Measurements from ENCODE around the gene MTX1.
"Not testable (repeated sequence)": the region's sequence is repeated elsewhere in the genome, so short reads cannot be mapped to it uniquely, and the experiment has no call there.

Gene MTX1

GRCh38 chr1:155189926-155190325, 18.6 kb upstream of the MTX1 start:
- DNase-seq = not testable (repeated sequence)

GRCh38 chr1:155191904-155192303, 16.6 kb upstream of the MTX1 start:
- no peak for DNase-seq

DNA sequence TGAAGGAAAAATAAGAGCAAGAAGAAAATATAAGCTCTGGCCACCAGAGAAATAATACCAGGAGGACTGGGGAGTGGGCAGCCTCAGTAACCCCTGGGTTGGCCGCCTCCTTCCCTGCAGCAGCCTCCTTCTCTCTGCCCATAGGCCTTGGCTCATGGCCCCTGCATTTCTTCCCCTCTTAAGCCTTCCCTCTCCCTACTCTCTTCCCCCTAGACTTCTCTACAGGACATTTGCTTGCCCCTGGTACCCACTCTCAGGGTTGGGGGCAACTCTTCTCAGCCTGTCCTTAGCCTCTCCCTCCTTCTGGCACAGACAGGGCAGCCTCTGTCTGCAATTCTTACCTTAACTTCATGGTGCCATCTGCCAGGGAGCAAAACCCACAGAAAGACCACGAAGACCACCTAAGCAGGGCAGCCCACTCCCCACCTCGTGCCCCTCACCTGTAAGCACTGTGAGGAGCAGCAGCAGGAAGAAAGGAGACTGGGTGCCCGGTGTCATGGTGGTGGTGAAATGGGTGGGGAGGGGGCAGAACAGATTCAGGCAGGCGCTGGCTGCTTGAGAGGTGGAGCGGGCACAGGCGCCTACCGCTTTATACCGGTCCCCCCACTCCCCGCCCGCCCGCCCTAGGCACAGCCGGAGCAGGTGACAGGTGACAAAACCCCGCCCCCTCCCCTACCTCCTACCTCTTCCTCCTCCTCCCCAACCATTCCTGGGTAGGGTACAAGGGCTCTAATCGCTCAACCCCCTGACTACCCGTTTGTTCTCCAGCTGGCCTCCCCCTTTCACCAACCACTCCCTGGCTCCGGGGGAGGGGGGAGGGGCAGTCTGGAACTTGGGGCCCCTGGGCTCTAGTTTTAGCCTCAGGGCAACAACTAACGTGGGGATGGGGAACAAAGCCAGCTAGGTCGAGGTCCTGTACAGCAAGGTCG, 15.9 kb upstream of the MTX1 start:
- DNase-seq = peak; percentile 41

- DNase-seq = peak; percentile 95
Measured at GRCh38 chr1:155193275-155193990, 15.1 kb upstream of the MTX1 start.

DNA sequence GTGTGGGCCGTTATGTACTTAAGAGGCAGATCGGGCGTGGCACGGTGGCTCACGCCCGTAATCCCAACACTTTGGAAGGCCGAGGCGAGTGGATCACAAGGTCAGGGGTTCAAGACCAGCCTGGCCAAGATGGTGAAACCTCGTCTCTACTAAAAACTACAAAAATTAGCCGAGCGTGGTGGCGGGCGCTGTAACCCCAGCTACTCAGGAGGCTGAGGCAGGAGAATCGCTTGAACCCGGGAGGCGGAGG, 14.6 kb upstream of the MTX1 start:
- not testable (repeated sequence) for DNase-seq

DNA sequence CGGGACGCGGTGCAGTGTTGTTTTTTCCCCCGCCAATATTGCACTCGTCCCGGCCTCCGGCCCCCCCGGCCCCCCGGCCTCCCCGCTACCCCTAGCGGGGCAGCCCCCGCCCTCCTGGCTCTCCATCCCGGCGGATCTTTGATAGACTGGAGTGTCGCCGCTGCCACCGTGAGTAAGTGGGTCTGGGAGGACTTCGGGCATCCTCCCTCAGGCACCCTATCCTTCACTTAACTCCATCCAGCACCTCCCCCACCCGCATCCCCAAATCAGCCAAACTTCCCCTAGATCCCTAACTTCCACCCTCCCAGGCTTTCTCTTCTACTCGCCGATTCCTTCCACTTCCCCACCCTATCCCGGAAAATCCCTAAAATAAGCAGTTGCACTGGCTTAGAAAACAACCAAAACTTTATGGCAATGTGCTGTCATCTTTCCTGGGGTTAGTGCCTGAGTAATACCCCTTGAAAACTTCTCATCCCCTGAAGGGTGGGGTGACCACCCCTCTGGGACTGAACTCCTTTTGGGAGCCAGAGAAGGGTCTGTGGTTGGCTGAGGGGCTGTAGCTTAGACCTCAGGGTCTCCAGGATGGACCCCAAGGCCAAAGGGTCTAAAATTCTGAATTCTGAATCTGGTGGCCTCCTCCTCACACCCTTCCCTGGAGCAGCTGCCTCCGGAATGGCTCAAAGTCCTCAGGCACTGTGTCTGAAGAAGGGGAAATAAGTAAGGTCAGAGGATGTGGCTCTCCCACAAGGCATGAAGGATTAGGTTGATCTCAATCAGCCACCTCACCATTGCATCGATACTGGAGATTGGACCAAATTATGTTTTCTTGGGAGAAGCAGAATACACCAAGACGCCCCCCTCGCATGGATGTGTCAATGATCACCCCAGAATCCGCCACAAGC, 13.0 kb upstream of the MTX1 start:
- DNase-seq = no peak

- DNase-seq = no peak
Measured at GRCh38 chr1:155196103-155196892, 12.2 kb upstream of the MTX1 start.

- DNase-seq = no peak
Measured at GRCh38 chr1:155196893-155197638, 11.4 kb upstream of the MTX1 start.

DNA sequence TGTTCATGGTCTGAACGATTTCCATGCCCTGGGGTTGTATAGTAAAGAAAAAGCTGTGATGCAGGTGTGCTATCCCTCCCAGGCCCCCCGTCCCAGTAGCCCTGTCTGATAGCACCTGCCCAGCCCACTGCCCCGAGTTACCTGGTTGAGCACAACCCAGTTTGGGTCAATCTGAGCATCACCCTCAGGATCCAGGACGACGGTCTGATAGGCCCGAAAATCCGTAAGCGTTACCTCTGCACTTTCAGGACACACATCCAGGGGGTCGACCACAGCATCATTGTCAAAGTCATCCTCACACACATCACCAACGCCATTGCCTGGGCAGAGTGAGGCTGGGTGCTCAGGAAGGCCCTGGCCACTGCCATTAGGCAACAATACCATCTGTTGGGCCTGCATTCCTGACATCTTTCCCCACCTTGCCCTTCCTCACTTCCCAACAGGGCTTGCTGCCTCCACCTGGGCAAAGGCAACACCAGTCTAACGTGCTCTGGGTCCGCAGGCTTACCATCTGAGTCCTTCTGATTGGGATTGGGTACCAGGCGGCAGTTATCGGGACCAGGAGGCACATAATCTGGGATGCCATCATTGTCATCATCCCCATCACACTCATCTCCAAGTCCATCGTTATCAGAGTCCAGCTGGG, 10.5 kb upstream of the MTX1 start:
- DNase-seq = no peak

GRCh38 chr1:155198547-155198906, 10.0 kb upstream of the MTX1 start:
- DNase-seq = no peak

DNA sequence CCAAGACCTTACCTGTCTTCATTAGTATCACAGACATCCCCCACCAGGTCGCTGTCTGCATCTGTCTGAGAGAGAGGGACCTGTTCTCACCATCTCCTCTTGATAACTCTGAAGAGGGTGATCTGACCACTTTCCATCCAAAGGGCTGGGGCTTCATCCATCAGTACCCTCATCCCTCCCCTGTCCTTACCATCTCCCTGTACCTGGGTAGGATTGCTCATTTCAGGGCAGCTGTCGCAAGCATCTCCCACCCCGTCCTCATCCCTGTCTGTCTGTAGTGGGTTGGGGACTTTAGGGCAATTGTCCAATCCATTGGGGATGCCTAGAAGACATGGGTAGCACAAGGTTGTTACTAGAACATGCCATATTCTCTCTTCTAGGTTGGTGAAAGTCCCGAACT, 8.7 kb upstream of the MTX1 start:
- no peak for DNase-seq

GRCh38 chr1:155200920-155201319, 7.6 kb upstream of the MTX1 start:
- no peak for DNase-seq

- DNase-seq = no peak
Measured at GRCh38 chr1:155202198-155202597, 6.3 kb upstream of the MTX1 start.

DNA sequence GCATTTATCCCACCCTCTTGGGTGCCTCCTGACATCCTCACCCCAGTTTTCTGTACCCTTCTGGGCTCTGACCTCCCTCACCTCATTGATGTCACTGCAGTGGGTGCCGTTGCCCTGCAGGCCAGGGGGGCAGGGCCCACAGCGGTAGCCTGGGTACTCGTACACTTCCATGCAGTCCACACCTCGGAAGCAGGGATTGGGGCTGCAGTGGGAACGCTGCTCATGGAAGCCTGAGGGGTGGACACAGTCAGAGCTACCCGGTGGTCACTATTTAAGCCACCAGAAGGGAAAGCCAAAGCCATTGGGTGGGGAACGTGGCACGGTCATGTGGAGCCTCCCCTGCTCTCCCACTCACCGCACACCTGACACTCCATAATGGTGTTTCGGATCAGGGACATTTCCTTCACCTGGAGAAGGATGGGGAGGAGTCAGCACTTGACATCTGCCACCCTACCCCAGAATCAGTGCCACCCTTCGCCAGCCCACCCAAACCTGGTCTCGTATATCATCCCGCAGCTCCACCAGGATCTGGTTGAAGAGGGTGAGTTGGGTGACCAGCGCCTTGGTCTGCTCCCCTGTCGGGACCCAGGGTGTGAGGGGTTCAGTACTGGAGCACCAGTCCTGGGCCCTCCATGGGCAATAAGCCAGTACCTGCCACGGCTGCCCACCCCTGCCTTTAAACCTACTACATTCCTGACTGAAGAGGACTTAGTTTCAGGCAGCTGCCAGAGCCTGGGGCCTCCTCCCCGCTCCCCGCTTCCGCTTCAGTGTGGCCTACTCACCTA, 5.6 kb upstream of the MTX1 start:
- DNase-seq = no peak

DNA sequence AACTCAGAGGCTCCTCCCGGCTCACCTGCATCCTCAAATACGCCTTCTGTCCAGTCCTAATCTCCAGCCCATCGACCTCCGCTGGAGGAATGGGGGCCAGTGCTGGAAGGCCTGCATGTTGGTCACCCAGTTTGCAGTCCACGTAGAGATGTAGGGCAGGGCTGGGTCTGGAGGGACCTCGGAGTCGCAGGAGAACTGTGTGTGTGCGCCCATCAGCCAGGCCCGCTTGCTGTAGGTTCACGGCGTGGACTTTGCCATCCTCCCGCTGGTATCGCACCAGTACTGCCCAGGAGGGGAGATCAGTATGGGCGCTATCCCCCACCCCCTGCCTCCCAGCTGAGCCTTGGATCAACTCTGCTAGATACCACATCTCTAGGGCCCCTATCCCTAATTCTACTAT, 3.5 kb upstream of the MTX1 start:
- DNase-seq = no peak

DNA sequence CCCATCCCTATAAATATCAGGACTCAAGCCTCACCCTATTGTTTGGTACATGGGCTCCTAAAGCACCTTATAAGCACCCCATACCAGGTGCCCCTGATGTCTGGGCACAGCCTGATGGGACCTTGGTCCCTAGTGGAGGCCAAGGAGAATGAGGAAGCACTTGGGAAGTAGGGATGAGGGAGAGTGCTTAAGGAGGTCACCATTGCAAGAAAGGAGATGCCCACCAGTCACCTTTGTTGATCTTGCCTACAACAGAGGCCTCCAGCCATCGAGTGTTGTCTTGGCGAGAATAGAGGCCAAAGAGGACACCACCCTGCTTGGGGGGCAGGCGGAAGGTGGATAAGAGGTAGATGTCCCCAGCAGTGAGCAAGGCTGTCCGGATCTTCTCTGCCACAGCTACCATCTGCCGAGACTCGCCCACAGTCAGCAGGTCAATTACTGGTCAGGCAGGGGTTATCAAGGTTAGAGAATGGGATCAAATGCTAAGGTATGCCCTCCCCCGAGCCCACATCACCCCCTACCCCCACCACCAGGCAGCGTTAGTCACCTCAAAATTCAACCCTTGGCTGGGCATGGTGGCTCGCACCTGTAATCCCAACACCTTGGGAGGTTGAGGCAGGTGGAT, 2.4 kb upstream of the MTX1 start:
- DNase-seq = no peak

DNA sequence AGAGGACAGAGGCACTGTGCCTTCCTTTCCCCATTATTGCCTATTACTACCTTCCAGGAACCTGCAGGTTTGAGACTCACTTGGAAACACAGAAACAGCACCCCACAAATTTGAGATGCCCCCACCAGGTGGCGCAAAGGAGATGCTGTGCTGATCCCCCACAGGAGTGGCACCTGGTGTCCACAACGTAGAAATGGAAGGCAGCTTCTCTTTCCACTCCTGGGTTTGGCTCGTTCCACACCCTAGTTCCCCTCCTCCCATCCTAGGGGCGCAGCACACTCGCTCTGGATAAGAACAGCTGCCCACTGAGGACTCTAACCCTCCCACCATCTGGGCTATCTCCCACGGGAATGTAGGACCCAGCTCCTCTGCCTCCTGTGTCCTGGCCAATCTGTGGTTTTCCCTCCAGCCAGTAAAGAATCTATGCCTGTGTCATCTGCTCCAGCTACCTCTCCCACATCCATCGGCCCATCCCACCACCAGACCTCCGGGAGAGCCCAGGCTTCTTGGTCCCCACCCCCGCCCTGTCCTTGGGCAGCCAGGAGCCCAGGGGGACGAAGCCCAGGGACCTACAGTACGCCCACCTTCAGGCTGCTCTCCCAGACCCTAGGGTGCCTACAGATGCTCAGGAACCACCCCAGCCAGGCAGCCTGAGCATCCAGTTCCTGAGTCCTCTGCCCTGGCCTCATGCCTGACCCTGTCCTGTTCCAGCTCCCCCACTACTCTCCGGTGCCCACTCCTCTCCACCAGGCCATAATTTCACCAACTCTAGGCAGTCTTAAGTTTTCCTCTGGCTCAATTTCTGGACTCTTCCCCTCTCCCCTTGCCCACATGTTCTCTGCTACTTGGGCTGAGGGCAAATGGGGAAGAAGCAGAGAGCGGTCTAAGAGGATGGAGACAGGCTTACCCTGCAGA, 1.3 kb upstream of the MTX1 start:
- DNase-seq = peak; percentile 71

DNA sequence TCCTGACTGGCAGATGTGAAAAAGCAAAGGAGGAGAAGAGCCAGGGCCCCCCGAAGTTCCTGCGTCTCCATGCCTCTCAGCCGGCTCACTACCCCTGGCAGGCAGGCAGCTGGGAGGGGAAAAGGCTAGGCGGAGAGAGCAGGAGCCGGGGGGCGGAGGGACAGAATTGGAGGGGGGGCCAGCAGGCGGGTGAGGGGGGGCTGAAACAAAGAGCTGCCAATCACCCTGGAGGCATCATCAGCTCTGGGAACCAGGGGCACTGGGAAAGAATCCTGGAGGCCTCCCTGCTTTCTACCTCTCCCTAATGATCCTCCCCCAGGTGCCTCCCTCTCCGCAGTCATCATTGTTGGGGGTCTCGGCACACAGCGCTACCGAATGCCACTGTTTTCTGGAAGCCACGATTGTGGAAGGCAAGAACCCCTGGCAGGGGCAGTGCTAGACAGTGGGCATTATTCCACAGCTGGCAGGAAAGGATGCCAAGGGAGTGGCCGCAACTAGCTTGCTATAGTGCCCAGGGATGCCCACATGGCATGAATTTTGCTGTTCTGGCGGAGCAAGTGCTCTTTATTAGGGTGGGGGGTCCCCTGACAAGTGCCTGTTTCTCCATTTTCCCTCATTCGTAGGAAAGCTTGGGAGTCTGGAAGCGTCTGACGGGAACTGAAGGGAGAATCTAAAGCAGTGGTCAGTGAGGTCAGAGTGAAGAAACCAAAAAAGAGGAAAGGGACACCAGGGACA, 522 bp upstream of the MTX1 start, which contains the start of gene THBS3:
Gene THBS3, minus strand, starts transcription at position 92 of the 735 bp plus-strand sequence. Its CDS starts 21 bp downstream, at position 71.
- peak; percentile 76 for DNase-seq
